22Rv1 (cell line): Measurements from ENCODE around the gene NPC1L1.

ENCODE experiments used
- ZFX ChIP-seq: fragments of 450-650 bp; IDR thresholded peaks from 2 replicates; pipeline ENCODE4 v1.6.1; 2017; ENCODE audit warnings: antibody characterized with exemption, borderline replicate concordance
- TF ChIP-seq, protein P1 (sequence below): fragments of 450-650 bp; IDR thresholded peaks from 2 replicates; pipeline ENCODE4 v1.5.1; 2017; ENCODE audit warnings: mild to moderate bottlenecking

DNA sequence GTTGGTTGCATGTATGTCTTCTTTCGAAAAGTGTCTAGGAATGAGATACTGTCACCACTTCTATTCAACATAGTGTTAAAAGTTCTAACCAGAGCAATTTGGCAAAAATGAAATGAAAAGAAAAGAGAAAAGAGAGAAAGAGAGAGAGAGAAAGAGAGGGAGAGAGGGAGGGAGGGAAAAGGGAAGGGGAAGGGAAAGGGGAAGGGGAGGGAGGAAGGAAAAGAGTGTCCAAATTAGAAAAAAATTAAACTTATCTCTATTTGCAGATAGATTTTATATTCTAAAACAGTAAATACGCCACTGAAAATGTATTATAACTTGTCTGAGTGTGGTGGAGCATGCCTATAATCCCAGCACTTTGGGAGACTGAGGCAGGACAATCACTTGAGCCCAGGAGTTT lies 16.4 kb upstream of the NPC1L1 start:
- TF ChIP-seq, protein P1, sequence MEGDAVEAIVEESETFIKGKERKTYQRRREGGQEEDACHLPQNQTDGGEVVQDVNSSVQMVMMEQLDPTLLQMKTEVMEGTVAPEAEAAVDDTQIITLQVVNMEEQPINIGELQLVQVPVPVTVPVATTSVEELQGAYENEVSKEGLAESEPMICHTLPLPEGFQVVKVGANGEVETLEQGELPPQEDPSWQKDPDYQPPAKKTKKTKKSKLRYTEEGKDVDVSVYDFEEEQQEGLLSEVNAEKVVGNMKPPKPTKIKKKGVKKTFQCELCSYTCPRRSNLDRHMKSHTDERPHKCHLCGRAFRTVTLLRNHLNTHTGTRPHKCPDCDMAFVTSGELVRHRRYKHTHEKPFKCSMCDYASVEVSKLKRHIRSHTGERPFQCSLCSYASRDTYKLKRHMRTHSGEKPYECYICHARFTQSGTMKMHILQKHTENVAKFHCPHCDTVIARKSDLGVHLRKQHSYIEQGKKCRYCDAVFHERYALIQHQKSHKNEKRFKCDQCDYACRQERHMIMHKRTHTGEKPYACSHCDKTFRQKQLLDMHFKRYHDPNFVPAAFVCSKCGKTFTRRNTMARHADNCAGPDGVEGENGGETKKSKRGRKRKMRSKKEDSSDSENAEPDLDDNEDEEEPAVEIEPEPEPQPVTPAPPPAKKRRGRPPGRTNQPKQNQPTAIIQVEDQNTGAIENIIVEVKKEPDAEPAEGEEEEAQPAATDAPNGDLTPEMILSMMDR = no peak
- no peak for TF ChIP-seq ZFX
